Small intestine (tissue), 7 donors: ENCODE results near the gene ARID3A. TPM values are rescaled to one million over a fixed set of nuclear protein-coding genes. Genes with fewer than 3 reads are reported as not detected.

ENCODE experiments used
- DNase-seq, 2 donors: peaks; one replicate each; pipeline versions ENCODE4 v3.0.0 to v3.0.0-alpha.2; 2013
- FAIRE-seq: peaks from 2 replicates; lab custom pipeline; 2012; peaks lifted over from hg19 to GRCh38; lab: Jason Lieb, UNC
- H3K27ac ChIP-seq, 3 donors: one replicate each; pipeline ENCODE4 v1.5.1; 2013; ENCODE audit warnings: low read length in 2 of 3, mild to moderate bottlenecking in 2 of 3, control low read depth in 1 of 3, inconsistent platforms in 1 of 3, low read depth in 1 of 3, moderate library complexity in 1 of 3
- H3K27me3 ChIP-seq, 3 donors: one replicate each; pipeline ENCODE4 v1.6.1; 2013; ENCODE audit warnings: low read length in 3 of 3, inconsistent platforms in 1 of 3; ENCODE audit not compliant: control insufficient read depth in 3 of 3, insufficient read depth in 3 of 3
- H3K36me3 ChIP-seq, 3 donors: one replicate each; pipeline ENCODE4 v1.6.1; 2013; ENCODE audit warnings: low read length in 3 of 3, inconsistent platforms in 1 of 3, low read depth in 1 of 3, mild to moderate bottlenecking in 1 of 3, moderate library complexity in 1 of 3; ENCODE audit not compliant: control insufficient read depth in 3 of 3, insufficient read depth in 2 of 3
- H3K4me1 ChIP-seq, 3 donors: one replicate each; pipeline ENCODE4 v1.6.1; 2013; ENCODE audit warnings: low read length in 2 of 3, inconsistent platforms in 1 of 3, low read depth in 1 of 3, mild to moderate bottlenecking in 1 of 3, moderate library complexity in 1 of 3; ENCODE audit not compliant: control insufficient read depth in 3 of 3, insufficient read depth in 2 of 3
- H3K4me3 ChIP-seq, 3 donors: one replicate each; pipeline ENCODE4 v1.5.1; 2013; ENCODE audit warnings: low read length in 3 of 3, control low read depth in 1 of 3, inconsistent platforms in 1 of 3, low read depth in 1 of 3, mild to moderate bottlenecking in 1 of 3, moderate library complexity in 1 of 3
- H3K9me3 ChIP-seq, 2 donors: one replicate each; pipeline ENCODE4 v1.6.1; 2013; ENCODE audit warnings: low read depth in 1 of 2, low read length in 1 of 2; ENCODE audit not compliant: control insufficient read depth in 2 of 2, insufficient read depth in 1 of 2
- WGBS, 3 donors: extraction: QIAGEN DNeasy Blood & Tissue Kit; methylation state at CpG; one replicate each; pipeline ENCODE4 v1.1.7; 2013; 5-methylcytosine and 5-hydroxymethylcytosine counted together
- polyA plus RNA-seq, 4 donors: library from polyadenylated mRNA; stranded (reverse) in 3 of 4; unstranded in 1 of 4; fragments of 200-250 nt in 3 of 4; fragments of 120-200 nt in 1 of 4; gene quantifications; one replicate each; pipeline versions ENCODE4 v1.2.1 to v1.2.3, GENCODE V29; 2013
- donor health status: healthy with polysubstance abuse.
- donor health status: control.
- donor health status: control.
- donor health status: Bipolar disorder and iron deficiency.
- donor health status: healthy.

The ARID3A gene
- polyA plus RNA-seq, 4 donors, result 1.3 to 242 (median 4.8) TPM

DNA sequence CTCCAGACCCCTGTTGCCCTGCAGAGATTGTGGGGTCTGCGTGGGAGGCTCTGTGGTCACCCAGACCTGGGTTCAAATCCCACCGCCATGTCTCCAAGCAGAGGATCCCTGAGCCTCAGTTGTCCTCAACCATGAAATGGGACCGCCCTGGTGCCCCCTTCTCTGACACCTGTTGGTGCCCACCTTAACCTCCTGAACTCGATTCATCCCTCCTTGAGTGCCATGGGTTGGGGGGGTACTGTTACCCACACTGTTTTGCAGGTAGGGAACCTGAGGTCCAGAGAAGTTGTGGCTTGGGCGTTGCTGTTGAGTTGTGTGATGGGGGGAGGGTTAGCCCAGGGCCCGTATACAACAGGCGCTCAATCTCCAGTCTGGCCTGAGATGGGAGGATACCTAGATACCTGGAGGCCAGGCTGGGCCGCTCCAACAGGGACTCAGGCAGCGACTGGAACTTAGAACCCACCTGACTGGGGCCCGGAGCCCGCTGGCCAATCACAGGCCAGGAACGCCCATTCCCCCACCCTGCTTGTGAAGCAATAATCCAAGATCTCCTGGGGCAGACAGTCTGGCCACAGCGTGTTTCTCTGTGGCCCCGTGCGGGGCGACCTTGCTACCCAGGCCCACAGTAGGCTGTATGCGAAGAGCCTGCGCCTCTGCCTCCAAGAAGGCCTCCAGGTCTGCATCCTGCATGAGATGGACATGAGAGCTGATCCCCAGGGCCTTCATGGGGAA lies 2.8 kb downstream of the ARID3A start:
- WGBS, 3 donors, result 78 to 84% (median 82%) methylated on average over 18 of the region's 18 CpGs
- Histone ChIP-seq H3K27ac (peak overlapping the region in 1 of 3 donors; percentile 99), H3K36me3 (peaks cover 0 to 67% (median 0%) of the 10 kb centered on the region in 3 donors), H3K27me3 (no peaks in the 10 kb centered on the region), H3K9me3 (no peaks in the 10 kb centered on the region), H3K4me3 (peak overlapping the region in 1 of 3 donors; percentile 99), H3K4me1 (peaks cover 0 to 43% (median 6%) of the 10 kb centered on the region in 3 donors)
- peak in 1 of 2 donors; percentile 94 for DNase-seq
- FAIRE-seq, result no peak

DNA sequence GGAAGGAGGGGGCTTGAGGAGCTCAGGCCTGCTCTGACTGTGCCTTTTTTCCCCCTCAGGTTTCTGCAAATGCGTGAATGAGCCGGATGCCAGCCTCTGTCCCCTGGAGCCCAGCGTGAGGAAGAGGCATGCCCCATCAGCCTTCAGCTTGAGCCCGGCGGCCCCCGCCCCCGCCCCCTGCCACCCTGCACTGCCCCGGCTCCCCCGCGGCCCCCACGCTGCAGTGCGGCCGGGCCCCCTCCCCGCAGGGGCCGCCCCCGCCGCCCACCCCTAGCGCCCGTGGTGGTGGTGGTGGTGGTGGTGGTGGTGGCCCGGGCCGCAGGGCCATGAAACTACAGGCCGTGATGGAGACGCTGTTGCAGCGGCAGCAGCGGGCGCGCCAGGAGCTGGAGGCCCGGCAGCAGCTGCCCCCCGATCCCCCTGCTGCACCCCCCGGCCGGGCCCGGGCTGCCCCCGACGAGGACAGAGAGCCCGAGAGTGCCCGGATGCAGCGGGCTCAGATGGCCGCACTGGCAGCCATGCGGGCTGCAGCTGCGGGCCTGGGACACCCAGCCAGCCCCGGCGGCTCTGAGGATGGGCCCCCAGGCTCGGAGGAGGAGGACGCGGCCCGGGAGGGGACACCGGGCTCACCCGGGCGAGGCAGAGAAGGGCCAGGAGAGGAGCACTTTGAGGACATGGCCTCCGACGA lies 3.5 kb downstream of the ARID3A start:
- Histone ChIP-seq H3K36me3 (peaks cover 0 to 69% (median 0%) of the 10 kb centered on the region in 3 donors), H3K9me3 (no peaks in the 10 kb centered on the region), H3K4me1 (peaks cover 0 to 43% (median 6%) of the 10 kb centered on the region in 3 donors), H3K27me3 (no peaks in the 10 kb centered on the region), H3K4me3 (peak overlapping the region in 1 of 3 donors; percentile 30), H3K27ac (peak overlapping the region in 1 of 3 donors; percentile 99)
- DNase-seq (no peak), FAIRE-seq (no peak)
- WGBS, 3 donors, result 91 to 95% (median 94%) methylated on average over 25 to 51 of the region's 51 CpGs

DNA sequence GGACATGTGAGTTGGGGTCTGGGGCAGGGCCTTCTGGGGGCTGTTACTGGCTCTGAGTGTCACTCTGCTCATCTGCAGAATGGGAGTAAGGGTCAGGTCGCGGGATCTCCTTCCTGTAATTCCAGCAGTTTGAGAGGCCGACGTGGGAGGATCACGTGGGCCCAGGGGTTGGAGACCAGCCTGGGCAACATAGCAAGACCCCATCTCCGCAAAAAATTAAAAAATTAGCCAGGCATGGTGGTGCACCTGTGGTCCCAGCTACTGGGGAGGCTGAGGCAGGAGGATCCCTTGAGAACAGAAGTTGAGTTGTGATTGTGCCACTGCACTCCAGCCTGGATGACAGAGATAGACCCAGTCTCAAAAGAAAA lies 4.0 kb downstream of the ARID3A start:
- H3K27me3 ChIP-seq, result no peaks in the 10 kb centered on the region
- 94 to 98% (median 96%) methylated on average over 6 of the region's 6 CpGs for WGBS, 3 donors
- FAIRE-seq (no peak), DNase-seq (no peak)
- H3K9me3 ChIP-seq, result no peaks in the 10 kb centered on the region
- H3K27ac ChIP-seq, result peak overlapping the region in 1 of 3 donors; percentile 69
- H3K4me1 ChIP-seq, result peaks cover 0 to 43% (median 6%) of the 10 kb centered on the region in 3 donors
- H3K36me3 ChIP-seq, result peaks cover 0 to 75% (median 0%) of the 10 kb centered on the region in 3 donors
- peak overlapping the region in 1 of 3 donors; percentile 7 for H3K4me3 ChIP-seq

DNA sequence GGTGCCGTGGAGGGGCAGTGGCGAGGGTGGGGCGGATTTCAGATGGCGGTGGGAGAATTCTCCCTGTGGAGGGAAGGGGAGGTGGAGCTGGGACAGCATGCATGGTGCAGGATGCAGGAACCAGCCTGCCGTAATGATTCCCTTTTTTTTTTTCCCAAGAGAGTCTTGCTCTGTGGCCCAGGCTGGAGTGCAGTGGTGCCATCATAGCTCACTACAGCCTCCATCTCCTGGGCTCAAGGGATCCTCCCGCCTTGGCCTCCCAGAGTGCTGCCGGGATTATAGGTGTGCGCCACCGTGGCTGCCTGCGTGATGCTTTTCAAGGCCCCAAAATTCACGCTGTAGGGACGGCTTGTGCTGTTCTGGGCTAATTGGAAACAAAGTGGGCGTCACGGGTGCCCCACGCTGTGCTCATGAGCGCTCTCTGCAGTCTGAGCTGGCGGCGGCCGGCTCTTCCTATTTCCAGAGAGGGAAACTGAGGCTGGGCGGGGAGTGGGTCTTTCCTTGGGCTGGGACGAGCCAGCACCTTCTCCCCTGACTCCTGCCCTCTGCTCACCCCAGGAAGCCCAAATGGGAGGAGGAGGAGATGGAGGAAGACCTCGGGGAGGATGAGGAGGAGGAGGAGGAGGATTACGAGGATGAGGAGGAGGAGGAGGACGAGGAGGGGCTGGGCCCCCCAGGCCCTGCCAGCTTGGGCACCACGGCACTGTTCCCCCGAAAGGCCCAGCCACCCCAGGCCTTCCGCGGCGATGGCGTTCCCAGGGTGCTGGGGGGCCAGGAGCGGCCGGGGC lies 6.2 kb downstream of the ARID3A start:
- Histone ChIP-seq H3K9me3 (peaks cover 0 to 1% of the 10 kb centered on the region in 2 donors), H3K27ac (peak overlapping the region in 2 of 3 donors; percentile 5 to 55), H3K4me3 (peak overlapping the region in 1 of 3 donors; percentile 37), H3K27me3 (no peaks in the 10 kb centered on the region), H3K4me1 (peaks cover 0 to 47% (median 6%) of the 10 kb centered on the region in 3 donors), H3K36me3 (peaks cover 0 to 96% (median 0%) of the 10 kb centered on the region in 3 donors)
- DNase-seq, result no peak
- no peak for FAIRE-seq
- 86 to 92% (median 90%) methylated on average over 24 to 32 of the region's 32 CpGs for WGBS, 3 donors

DNA sequence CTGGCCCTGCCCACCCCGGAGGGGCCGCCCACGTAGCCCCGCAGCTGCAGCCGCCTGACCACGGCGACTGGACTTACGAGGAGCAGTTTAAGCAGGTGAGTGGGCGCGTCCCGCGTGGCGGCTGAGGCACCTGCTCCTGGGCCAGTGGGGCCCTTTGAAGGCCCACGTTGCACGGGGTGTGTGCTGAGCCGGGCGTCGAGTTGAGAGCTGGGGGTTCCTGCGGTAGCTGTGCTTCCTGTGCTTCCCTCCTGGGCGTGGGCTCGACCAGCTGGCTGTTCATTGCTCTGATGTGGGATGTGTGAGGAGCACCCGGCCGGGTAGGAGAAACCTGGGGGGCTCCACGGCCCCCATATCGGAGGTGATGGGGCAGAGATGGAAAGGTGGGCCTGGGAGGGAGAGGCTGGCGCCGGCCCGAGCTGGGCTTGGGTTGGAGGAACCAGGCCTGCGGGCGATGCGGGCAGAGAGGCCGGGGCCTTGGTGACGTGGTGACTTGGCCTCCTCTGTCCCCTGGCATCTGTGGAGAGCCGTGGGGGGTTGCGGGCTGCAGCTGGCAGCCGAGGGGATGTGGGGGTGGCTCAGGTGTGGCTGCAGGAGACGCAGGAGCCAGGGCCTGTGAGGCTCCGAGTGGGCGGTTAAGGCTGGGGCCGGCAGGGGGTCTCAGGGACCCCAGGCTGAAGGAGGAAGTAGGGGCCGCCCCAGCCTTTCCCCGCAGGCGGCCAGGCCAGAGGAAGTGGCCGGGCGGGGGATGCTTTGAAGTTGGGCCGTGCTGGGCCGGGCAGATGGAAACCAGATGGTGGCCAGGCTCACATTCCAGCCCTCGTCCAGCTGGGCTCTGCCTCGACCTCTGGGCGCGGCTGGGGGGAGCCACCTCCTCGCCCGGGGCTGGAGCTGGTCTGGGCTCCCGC lies 7.1 kb downstream of the ARID3A start:
- 44 to 73% (median 67%) methylated on average over 45 to 54 of the region's 54 CpGs for WGBS, 3 donors
- peaks cover 0 to 47% (median 6%) of the 10 kb centered on the region in 3 donors for H3K4me1 ChIP-seq
- H3K9me3 ChIP-seq, result peaks cover 0 to 4% of the 10 kb centered on the region in 2 donors
- no peaks in the 10 kb centered on the region for H3K27me3 ChIP-seq
- no peak for FAIRE-seq
- H3K4me3 ChIP-seq, result peak overlapping the region in 1 of 3 donors; percentile 37
- DNase-seq, result peak in 1 of 2 donors; percentile 64
- H3K36me3 ChIP-seq, result peaks cover 0 to 97% (median 0%) of the 10 kb centered on the region in 3 donors
- H3K27ac ChIP-seq, result peak overlapping the region in 2 of 3 donors; percentile 5 to 83

DNA sequence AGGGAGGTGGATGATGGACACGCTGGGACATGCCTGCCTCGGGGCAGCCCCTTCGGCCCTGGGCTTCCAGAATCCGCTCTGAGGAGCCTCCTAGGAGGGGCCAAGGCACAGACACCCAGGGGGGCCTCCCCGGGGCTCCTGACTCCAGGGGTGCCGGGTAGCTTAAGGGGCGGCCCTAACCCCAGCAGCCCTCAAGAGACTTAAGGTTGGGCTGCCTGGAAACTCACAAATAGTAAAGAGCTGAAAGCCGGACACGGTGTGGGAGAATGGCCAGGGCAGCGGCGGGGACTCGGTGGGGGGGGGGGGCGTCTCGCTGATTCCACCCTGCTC lies 7.7 kb downstream of the ARID3A start:
- H3K9me3 ChIP-seq, result peaks cover 0 to 4% of the 10 kb centered on the region in 2 donors
- no peak for DNase-seq
- H3K27ac ChIP-seq, result peak overlapping the region in 1 of 3 donors; percentile 83
- H3K4me3 ChIP-seq, result peak overlapping the region in 1 of 3 donors; percentile 37
- peaks cover 0 to 97% (median 0%) of the 10 kb centered on the region in 3 donors for H3K36me3 ChIP-seq
- peaks cover 0 to 53% (median 6%) of the 10 kb centered on the region in 3 donors for H3K4me1 ChIP-seq
- 53 to 82% (median 75%) methylated on average over 12 to 14 of the region's 14 CpGs for WGBS, 3 donors
- FAIRE-seq, result no peak
- H3K27me3 ChIP-seq, result no peaks in the 10 kb centered on the region

DNA sequence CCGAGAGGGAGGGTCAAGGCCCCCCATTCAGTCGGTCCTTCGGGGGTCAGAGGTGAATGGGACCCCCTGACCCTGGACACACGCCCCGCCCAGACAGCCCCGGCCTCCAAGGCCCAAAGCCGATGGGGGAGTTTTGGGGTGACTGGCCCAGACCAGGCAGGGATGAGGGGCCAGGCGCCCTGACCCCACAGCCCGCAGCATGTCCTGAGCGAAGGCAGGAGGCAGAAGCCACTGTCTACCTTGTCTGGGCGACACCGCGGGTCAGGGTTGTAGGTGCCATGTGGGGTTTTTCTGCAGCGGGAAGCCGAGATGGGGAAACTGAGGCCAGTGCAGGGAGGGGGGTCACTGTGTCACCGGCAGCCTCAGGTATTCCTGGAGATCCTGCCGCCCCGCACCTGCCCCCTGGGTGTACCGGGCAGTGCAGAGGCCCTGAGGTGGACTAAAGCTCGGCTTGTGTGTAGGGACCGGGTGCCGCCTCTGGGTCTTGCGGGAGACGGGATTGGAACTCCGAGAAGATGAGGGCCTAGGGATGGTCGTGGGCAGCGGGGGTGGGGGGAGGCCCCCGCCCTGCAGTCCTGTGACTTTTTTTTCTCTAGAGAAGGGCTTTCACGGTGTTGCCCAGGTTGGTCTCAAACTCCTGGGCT lies 8.5 kb downstream of the ARID3A start:
- H3K9me3 ChIP-seq, result peaks cover 0 to 4% of the 10 kb centered on the region in 2 donors
- H3K4me1 ChIP-seq, result peaks cover 0 to 56% (median 6%) of the 10 kb centered on the region in 3 donors
- H3K4me3 ChIP-seq, result peak overlapping the region in 1 of 3 donors; percentile 14
- peaks cover 0 to 98% (median 0%) of the 10 kb centered on the region in 3 donors for H3K36me3 ChIP-seq
- peak overlapping the region in 1 of 3 donors; percentile 83 for H3K27ac ChIP-seq
- H3K27me3 ChIP-seq, result no peaks in the 10 kb centered on the region
- FAIRE-seq (no peak), DNase-seq (peak in 1 of 2 donors; percentile 24)
- 76 to 82% (median 81%) methylated on average over 26 to 29 of the region's 29 CpGs for WGBS, 3 donors
